Suprapubic skin (tissue), 4 donors: ENCODE data around the gene CEACAM21. TPM values are rescaled to one million over a fixed set of nuclear protein-coding genes. Genes with fewer than 3 reads are reported as not detected.

Experiments
- DNase-seq, 2 donors: peaks; one replicate each; pipeline ENCODE4 v3.0.0-alpha.2; 2019; ENCODE audit warnings: low spot score in 2 of 2
- H3K27ac ChIP-seq: fragments of 200-600 bp; sonication (generic); one replicate; pipeline ENCODE4 v1.5.1; 2019
- H3K27me3 ChIP-seq: fragments of 200-600 bp; sonication (generic); one replicate; pipeline ENCODE4 v1.5.1; 2019
- H3K36me3 ChIP-seq: fragments of 200-600 bp; sonication (generic); one replicate; pipeline ENCODE4 v1.5.1; 2019
- H3K4me1 ChIP-seq: fragments of 200-600 bp; sonication (generic); one replicate; pipeline ENCODE4 v1.5.1; 2019
- H3K4me3 ChIP-seq: fragments of 200-600 bp; sonication (generic); one replicate; pipeline ENCODE4 v1.5.1; 2019; ENCODE audit warnings: mild to moderate bottlenecking
- H3K9me3 ChIP-seq: fragments of 200-600 bp; sonication (generic); one replicate; pipeline ENCODE4 v1.5.1; 2019
- EP300 ChIP-seq: sonication (generic); formaldehyde crosslinking; IDR thresholded peaks from one replicate; pipeline ENCODE4 v1.6.1; 2017; ENCODE audit warnings: antibody characterized with exemption
- POLR2A ChIP-seq, 2 donors: fragments of 450-650 bp; IDR thresholded peaks; one replicate each; pipeline ENCODE4 v1.6.1; 2017; ENCODE audit warnings: antibody characterized with exemption in 2 of 2, mild to moderate bottlenecking in 2 of 2, moderate library complexity in 2 of 2
- POLR2AphosphoS5 ChIP-seq, 3 donors: sonication (generic); formaldehyde crosslinking; IDR thresholded peaks; one replicate each; pipeline ENCODE4 v1.6.1; 2017; ENCODE audit warnings: antibody characterized with exemption in 3 of 3
- WGBS: methylation state at CpG from one replicate; pipeline ENCODE4 v1.1.5; 2018; 5-methylcytosine and 5-hydroxymethylcytosine counted together
- total RNA-seq, 4 donors: library from RNA; depleted of rRNA; stranded (reverse); fragments of >200 nt; gene quantifications; one replicate each; pipeline ENCODE4 v1.1.0, GENCODE V29; 2016
- TF ChIP-seq, protein P1 (sequence below), 2 donors: fragments of 200-600 bp in 1 of 2; fragments of 450-650 bp in 1 of 2; sonication (generic) in 1 of 2; IDR thresholded peaks; one replicate each; pipeline ENCODE4 v1.5.1; 2016 to 2019; ENCODE audit warnings: antibody characterized with exemption in 2 of 2, mild to moderate bottlenecking in 1 of 2, moderate library complexity in 1 of 2

Gene CEACAM21
- total RNA-seq, 4 donors from 2014 or later: 2.3 TPM; not detected in 3

- peaks cover 19% of the 10 kb centered on the region for H3K27me3 ChIP-seq
- peak overlapping the region; percentile 7 for H3K4me3 ChIP-seq
- no peaks in the 10 kb centered on the region for H3K9me3 ChIP-seq
- no peak overlapping the region for H3K27ac ChIP-seq
- 47% methylated on average over 3 of the region's 3 CpGs for WGBS
- H3K4me1 ChIP-seq: no peaks in the 10 kb centered on the region
- TF ChIP-seq, protein P1, sequence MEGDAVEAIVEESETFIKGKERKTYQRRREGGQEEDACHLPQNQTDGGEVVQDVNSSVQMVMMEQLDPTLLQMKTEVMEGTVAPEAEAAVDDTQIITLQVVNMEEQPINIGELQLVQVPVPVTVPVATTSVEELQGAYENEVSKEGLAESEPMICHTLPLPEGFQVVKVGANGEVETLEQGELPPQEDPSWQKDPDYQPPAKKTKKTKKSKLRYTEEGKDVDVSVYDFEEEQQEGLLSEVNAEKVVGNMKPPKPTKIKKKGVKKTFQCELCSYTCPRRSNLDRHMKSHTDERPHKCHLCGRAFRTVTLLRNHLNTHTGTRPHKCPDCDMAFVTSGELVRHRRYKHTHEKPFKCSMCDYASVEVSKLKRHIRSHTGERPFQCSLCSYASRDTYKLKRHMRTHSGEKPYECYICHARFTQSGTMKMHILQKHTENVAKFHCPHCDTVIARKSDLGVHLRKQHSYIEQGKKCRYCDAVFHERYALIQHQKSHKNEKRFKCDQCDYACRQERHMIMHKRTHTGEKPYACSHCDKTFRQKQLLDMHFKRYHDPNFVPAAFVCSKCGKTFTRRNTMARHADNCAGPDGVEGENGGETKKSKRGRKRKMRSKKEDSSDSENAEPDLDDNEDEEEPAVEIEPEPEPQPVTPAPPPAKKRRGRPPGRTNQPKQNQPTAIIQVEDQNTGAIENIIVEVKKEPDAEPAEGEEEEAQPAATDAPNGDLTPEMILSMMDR (IDR thresholded peaks at IDR 0.05): no peak
- TF ChIP-seq EP300 (no peak), POLR2A (IDR thresholded peaks at IDR 0.05) (no peak), POLR2AphosphoS5 (IDR thresholded peaks at IDR 0.05) (no peak)
- no peak for DNase-seq
- no peaks in the 10 kb centered on the region for H3K36me3 ChIP-seq
Measured at GRCh38 chr19:41626278-41626677, 50.3 kb downstream of the CEACAM21 start.

DNA sequence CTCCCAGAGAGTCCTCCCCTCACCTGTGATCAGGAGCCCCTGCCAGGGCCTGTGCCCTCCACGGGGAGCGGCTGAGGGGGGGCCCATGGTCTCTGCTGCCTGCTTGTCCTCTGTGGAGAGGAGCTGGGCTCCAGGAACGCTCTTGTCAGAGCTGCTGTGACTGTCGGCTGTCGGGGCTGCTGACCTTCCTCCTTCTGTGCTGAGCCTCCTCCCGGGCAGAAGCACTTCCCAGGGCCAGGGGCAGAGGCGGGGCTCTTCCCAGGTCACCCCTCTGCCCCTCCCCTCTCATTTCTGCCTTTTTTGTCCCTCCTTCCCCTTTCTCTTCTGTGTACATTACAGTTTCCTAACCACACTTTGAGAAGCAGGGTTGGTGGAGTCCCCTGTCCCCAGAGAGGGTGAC is 50.9 kb downstream of the CEACAM21 start, which contains the start of gene CEACAM4:
TSS of gene CEACAM4 (minus strand) at position 198 of the 400 bp plus-strand sequence. CDS start at position 87, 111 bp downstream.
- Histone ChIP-seq H3K27ac (no peak within 1 kb of the TSS), H3K27me3 (peaks cover 19% of the 10 kb centered on the region), H3K36me3 (no peaks in the 10 kb centered on the region), H3K4me3 (peak within 1 kb of the TSS; percentile 7), H3K9me3 (no peaks in the 10 kb centered on the region), H3K4me1 (no peaks in the 10 kb centered on the region)
- TF ChIP-seq POLR2AphosphoS5 (IDR thresholded peaks at IDR 0.05): no peak
- TF ChIP-seq POLR2A (IDR thresholded peaks at IDR 0.05): peak in 1 of 2 donors; percentile 16
- 34% methylated on average over 7 of the region's 7 CpGs for WGBS
- no peak for DNase-seq

- TF ChIP-seq EP300: no peak
- no peak for TF ChIP-seq POLR2A (IDR thresholded peaks at IDR 0.05)
- Histone ChIP-seq H3K4me1 (no peaks in the 10 kb centered on the region), H3K9me3 (no peaks in the 10 kb centered on the region), H3K27ac (no peak overlapping the region), H3K27me3 (peaks cover 19% of the 10 kb centered on the region), H3K36me3 (no peaks in the 10 kb centered on the region), H3K4me3 (no peak overlapping the region)
- no peak for DNase-seq
- WGBS: 77% methylated on average over 5 of the region's 8 CpGs
Measured at GRCh38 chr19:41627966-41628675, 52.2 kb downstream of the CEACAM21 start.

Other genes with a start within 250 kb of the CEACAM21 start
- 10 to 100 TPM; 16.4 to 19.9 (median 17.4) TPM for gene TGFB1, start 222.2 kb upstream of the CEACAM21 start, total RNA-seq
- 1 to 10 TPM; 2.8 to 9.3 (median 4.8) TPM for gene B9D2, start 212.0 kb upstream of the CEACAM21 start, total RNA-seq
- gene TMEM91, start 199.6 kb upstream of the CEACAM21 start, total RNA-seq: 100 to 1,000 TPM in 2 of 4 donors, 10 to 100 TPM in 2; 29.6 to 109 (median 88.1) TPM
- 10 to 100 TPM; 23.0 to 51.5 (median 31.9) TPM for gene EXOSC5, start 178.8 kb upstream of the CEACAM21 start, total RNA-seq
- 100 to 1,000 TPM in 1 of 4 donors, 10 to 100 TPM in 3; 49.7 to 112 (median 76.2) TPM for gene BCKDHA, start 178.3 kb upstream of the CEACAM21 start, total RNA-seq
- 1 to 10 TPM; 4.7 to 9.6 (median 6.2) TPM for gene B3GNT8, start 148.8 kb upstream of the CEACAM21 start, total RNA-seq
- gene DMAC2, start 136.3 kb upstream of the CEACAM21 start, total RNA-seq: 10 to 100 TPM; 26.1 to 36.4 (median 34.2) TPM
- gene ERICH4, start 133.0 kb upstream of the CEACAM21 start, total RNA-seq: not detected
- 1 to 10 TPM in 1 of 4 donors, not detected in 3; 1.9 TPM for gene CEACAM4, start 50.9 kb downstream of the CEACAM21 start, total RNA-seq
- 1 to 10 TPM in 3 of 4 donors, under 1 TPM in 1; 0.86 to 9.1 (median 4.6) TPM for gene CEACAM7, start 112.1 kb downstream of the CEACAM21 start, total RNA-seq
- 10 to 100 TPM in 2 of 4 donors, 1 to 10 TPM in 2; 4.1 to 19.6 (median 14.0) TPM for gene CEACAM5, start 132.5 kb downstream of the CEACAM21 start, total RNA-seq
- 10 to 100 TPM in 3 of 4 donors, 1 to 10 TPM in 1; 6.0 to 26.2 (median 16.8) TPM for gene CEACAM6, start 179.4 kb downstream of the CEACAM21 start, total RNA-seq
- gene CEACAM3, start 220.4 kb downstream of the CEACAM21 start, total RNA-seq: under 1 TPM in 1 of 4 donors, not detected in 3; 0.64 TPM